HepG2 (cell line): ENCODE measurements around the gene LMTK2. TPM values are rescaled to one million over a fixed set of nuclear protein-coding genes. Genes with fewer than 3 reads are reported as not detected.

ENCODE experiments used
- RBM22 ChIP-seq: fragments of 200-400 bp; formaldehyde crosslinking; optimal IDR thresholded peaks from 2 replicates; pipeline ENCODE3; 2017; ENCODE audit warnings: mild to moderate bottlenecking, low read length, moderate library complexity
- SOX6 ChIP-seq, 2 experiments: fragments of 450-650 bp in 1 of 2; sonication (generic) in 1 of 2; formaldehyde crosslinking in 1 of 2; IDR thresholded peaks; 2 replicates each; pipeline versions ENCODE4 v1.4.0 to v1.6.1; 2017 to 2020; ENCODE audit warnings: antibody characterized with exemption in 1 of 2, mild to moderate bottlenecking in 1 of 2, missing genetic modification reagents in 1 of 2
- TARDBP ChIP-seq: sonication (generic); formaldehyde crosslinking; IDR thresholded peaks from 2 replicates; pipeline ENCODE4 v1.8.0; 2022; ENCODE audit warnings: mild to moderate bottlenecking, missing genetic modification reagents
- ZBTB7B ChIP-seq: sonication (generic); formaldehyde crosslinking; IDR thresholded peaks from 2 replicates; pipeline ENCODE4 v1.4.0; 2020; ENCODE audit warnings: missing genetic modification reagents
- ZKSCAN5 ChIP-seq: sonication (generic); formaldehyde crosslinking; IDR thresholded peaks from 2 replicates; pipeline ENCODE4 v1.5.1; 2020; ENCODE audit warnings: mild to moderate bottlenecking, missing genetic modification reagents
- ZNF552 ChIP-seq: sonication (generic); formaldehyde crosslinking; IDR thresholded peaks from 2 replicates; pipeline ENCODE4 v1.9.0; 2022; ENCODE audit warnings: missing genetic modification reagents, mild to moderate bottlenecking, borderline replicate concordance
- ZNF556 ChIP-seq: sonication (generic); formaldehyde crosslinking; IDR thresholded peaks from 2 replicates; pipeline ENCODE4 v1.4.0; 2020; ENCODE audit warnings: mild to moderate bottlenecking, missing genetic modification reagents, borderline replicate concordance
- ZNF574 ChIP-seq: sonication (generic); formaldehyde crosslinking; IDR thresholded peaks from 2 replicates; pipeline ENCODE4 v1.4.0; 2020; ENCODE audit warnings: missing genetic modification reagents
- ZNF740 ChIP-seq: sonication (generic); formaldehyde crosslinking; IDR thresholded peaks from 2 replicates; pipeline ENCODE4 v1.4.0; 2020; ENCODE audit warnings: missing genetic modification reagents
- ZNF775 ChIP-seq: sonication (generic); formaldehyde crosslinking; IDR thresholded peaks from 2 replicates; pipeline ENCODE4 v1.4.0; 2020; ENCODE audit warnings: missing genetic modification reagents, mild to moderate bottlenecking, moderate library complexity, borderline replicate concordance
- ZNF788 ChIP-seq: sonication (generic); formaldehyde crosslinking; IDR thresholded peaks from 2 replicates; pipeline ENCODE4 v1.5.0; 2020; ENCODE audit warnings: mild to moderate bottlenecking, missing genetic modification reagents, borderline replicate concordance
- polyA plus RNA-seq, 8 experiments: library from polyadenylated mRNA; depleted of rRNA in 3 of 8; stranded (reverse) in 7 of 8; unstranded in 1 of 8; fragments of >200 nt; fragmentation: Illumina TruSeq in 4 of 8; extraction: Trizol in 4 of 8; gene quantifications; 2 replicates each; pipeline versions ENCODE4 v1.2.1 to v1.2.3, GENCODE V29; 2011 to 2016; ENCODE audit warnings: low read depth in 4 of 8, missing spikeins in 1 of 8, mixed read lengths in 1 of 8; ENCODE audit not compliant: insufficient read depth in 1 of 8
- total RNA-seq, 5 experiments: library from RNA; depleted of rRNA; stranded (reverse); fragments of >200 nt; fragmentation: Illumina TruSeq; extraction: Trizol; gene quantifications; 2 replicates each; pipeline ENCODE4 v1.2.3, GENCODE V29; 2016; ENCODE audit warnings: low read depth in 1 of 5
- TF ChIP-seq, protein P1 (sequence below): sonication (generic); formaldehyde crosslinking; IDR thresholded peaks from 2 replicates; pipeline ENCODE4 v1.9.0; 2021; ENCODE audit warnings: missing genetic modification reagents, borderline replicate concordance
- TF ChIP-seq, protein P2 (sequence below): sonication (generic); formaldehyde crosslinking; IDR thresholded peaks from 2 replicates; pipeline ENCODE4 v1.4.0; 2020; ENCODE audit warnings: missing genetic modification reagents, borderline replicate concordance
- TF ChIP-seq, protein P3 (sequence below): sonication (generic); formaldehyde crosslinking; IDR thresholded peaks from 2 replicates; pipeline ENCODE4 v1.4.0; 2020; ENCODE audit warnings: missing genetic modification reagents
- TF ChIP-seq, protein P4 (sequence below): IDR thresholded peaks from 2 replicates; pipeline ENCODE4 v1.6.1; 2016; ENCODE audit warnings: low read depth, control low read depth

Gene LMTK2
- total and polyA plus RNA-seq, 2 of the 13 experiments (the other 11 are each of a cell fraction or from before 2014, with no cell fraction given), result 9.5 to 11.7 TPM

DNA sequence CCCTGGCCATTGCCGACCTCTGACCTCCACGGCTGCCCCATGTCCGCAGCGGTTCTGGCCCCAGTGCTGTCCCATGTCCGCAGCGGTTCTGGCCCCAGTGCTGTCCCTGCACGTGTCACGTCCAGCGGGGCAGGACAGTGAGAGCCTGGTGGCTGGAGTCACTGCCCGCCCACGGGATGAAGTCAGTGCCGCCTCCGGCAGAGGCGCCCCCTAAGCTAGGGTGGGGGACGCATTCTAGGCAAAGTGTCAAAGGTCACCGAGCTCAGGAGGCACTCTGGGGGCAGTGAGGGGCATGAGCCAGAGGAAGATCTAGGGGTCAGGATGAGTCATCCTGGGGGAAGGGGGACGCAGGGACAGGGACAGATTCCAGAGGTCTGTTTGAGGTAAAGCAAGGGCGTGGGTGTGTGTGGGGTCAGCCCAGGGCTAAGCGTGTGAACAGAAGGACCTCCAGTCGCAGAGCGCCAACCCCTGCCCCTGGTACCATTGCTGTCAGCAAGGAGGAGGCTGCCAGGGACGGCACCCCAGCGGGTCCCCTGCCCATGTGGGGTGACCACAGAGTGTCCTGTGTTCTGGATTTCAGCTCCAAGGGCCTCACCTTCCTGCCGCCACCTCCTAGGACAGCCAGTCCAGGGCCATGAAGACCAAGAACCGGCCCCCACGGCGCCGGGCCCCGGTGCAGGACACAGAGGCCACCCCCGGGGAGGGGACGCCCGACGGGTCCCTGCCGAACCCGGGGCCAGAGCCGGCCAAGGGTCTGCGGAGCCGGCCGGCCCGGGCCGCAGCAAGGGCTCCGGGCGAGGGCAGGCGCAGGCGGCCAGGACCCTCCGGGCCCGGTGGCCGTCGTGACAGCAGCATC is 105.2 kb downstream of the LMTK2 start (continued):
- TF ChIP-seq, protein P1, sequence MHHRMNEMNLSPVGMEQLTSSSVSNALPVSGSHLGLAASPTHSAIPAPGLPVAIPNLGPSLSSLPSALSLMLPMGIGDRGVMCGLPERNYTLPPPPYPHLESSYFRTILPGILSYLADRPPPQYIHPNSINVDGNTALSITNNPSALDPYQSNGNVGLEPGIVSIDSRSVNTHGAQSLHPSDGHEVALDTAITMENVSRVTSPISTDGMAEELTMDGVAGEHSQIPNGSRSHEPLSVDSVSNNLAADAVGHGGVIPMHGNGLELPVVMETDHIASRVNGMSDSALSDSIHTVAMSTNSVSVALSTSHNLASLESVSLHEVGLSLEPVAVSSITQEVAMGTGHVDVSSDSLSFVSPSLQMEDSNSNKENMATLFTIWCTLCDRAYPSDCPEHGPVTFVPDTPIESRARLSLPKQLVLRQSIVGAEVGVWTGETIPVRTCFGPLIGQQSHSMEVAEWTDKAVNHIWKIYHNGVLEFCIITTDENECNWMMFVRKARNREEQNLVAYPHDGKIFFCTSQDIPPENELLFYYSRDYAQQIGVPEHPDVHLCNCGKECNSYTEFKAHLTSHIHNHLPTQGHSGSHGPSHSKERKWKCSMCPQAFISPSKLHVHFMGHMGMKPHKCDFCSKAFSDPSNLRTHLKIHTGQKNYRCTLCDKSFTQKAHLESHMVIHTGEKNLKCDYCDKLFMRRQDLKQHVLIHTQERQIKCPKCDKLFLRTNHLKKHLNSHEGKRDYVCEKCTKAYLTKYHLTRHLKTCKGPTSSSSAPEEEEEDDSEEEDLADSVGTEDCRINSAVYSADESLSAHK, result no peak
- TF ChIP-seq ZNF740 (CRISPR knock-in tag) (0 out of 2 replicates have a peak, but pooled peaks have one; percentile 40), ZNF556 (CRISPR knock-in tag) (peak; percentile 58; the same call in 1 of the 2 replicates), SOX6 (IDR thresholded peaks at IDR 0.05) (no peak), SOX6 (CRISPR knock-in tag; IDR thresholded peaks at IDR 0.05) (peak; percentile 79), RBM22 (no peak), ZBTB7B (CRISPR knock-in tag) (peak; percentile 94), TARDBP (CRISPR knock-in tag) (peak; percentile 78; the same call in 1 of the 2 replicates), ZNF552 (CRISPR knock-in tag) (no peak), ZNF788 (CRISPR knock-in tag) (peak; percentile 42; the same call in 1 of the 2 replicates), ZNF574 (CRISPR knock-in tag) (peak; percentile 55; the same call in 1 of the 2 replicates), ZNF775 (CRISPR knock-in tag) (no peak), ZKSCAN5 (no peak)
- TF ChIP-seq, protein P2, sequence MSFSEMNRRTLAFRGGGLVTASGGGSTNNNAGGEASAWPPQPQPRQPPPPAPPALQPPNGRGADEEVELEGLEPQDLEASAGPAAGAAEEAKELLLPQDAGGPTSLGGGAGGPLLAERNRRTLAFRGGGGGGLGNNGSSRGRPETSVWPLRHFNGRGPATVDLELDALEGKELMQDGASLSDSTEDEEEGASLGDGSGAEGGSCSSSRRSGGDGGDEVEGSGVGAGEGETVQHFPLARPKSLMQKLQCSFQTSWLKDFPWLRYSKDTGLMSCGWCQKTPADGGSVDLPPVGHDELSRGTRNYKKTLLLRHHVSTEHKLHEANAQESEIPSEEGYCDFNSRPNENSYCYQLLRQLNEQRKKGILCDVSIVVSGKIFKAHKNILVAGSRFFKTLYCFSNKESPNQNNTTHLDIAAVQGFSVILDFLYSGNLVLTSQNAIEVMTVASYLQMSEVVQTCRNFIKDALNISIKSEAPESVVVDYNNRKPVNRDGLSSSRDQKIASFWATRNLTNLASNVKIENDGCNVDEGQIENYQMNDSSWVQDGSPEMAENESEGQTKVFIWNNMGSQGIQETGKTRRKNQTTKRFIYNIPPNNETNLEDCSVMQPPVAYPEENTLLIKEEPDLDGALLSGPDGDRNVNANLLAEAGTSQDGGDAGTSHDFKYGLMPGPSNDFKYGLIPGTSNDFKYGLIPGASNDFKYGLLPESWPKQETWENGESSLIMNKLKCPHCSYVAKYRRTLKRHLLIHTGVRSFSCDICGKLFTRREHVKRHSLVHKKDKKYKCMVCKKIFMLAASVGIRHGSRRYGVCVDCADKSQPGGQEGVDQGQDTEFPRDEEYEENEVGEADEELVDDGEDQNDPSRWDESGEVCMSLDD, result peak; percentile 72; the same call in 1 of the 2 replicates
- TF ChIP-seq, protein P3, sequence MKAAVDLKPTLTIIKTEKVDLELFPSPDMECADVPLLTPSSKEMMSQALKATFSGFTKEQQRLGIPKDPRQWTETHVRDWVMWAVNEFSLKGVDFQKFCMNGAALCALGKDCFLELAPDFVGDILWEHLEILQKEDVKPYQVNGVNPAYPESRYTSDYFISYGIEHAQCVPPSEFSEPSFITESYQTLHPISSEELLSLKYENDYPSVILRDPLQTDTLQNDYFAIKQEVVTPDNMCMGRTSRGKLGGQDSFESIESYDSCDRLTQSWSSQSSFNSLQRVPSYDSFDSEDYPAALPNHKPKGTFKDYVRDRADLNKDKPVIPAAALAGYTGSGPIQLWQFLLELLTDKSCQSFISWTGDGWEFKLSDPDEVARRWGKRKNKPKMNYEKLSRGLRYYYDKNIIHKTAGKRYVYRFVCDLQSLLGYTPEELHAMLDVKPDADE (CRISPR knock-in tag), result no peak; the same call in 1 of the 2 replicates
- TF ChIP-seq, protein P4, sequence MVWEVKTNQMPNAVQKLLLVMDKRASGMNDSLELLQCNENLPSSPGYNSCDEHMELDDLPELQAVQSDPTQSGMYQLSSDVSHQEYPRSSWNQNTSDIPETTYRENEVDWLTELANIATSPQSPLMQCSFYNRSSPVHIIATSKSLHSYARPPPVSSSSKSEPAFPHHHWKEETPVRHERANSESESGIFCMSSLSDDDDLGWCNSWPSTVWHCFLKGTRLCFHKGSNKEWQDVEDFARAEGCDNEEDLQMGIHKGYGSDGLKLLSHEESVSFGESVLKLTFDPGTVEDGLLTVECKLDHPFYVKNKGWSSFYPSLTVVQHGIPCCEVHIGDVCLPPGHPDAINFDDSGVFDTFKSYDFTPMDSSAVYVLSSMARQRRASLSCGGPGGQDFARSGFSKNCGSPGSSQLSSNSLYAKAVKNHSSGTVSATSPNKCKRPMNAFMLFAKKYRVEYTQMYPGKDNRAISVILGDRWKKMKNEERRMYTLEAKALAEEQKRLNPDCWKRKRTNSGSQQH (CRISPR knock-in tag), result no peak
